K562 (cell line): ENCODE measurements around the gene PCBP3.
"Not testable (repeated sequence)": the region's sequence is repeated elsewhere in the genome, so short reads cannot be mapped to it uniquely, and the experiment has no call there.

Experiments used
- KDM1A ChIP-seq, 2 experiments: fragments of 450-650 bp; IDR thresholded peaks; 2 replicates each; pipeline ENCODE4 v1.6.1; 2016; ENCODE audit warnings: mild to moderate bottlenecking in 2 of 2
- NFE2L1 ChIP-seq: fragments of 450-650 bp; IDR thresholded peaks from 2 replicates; pipeline ENCODE4 v1.6.1; 2016; ENCODE audit warnings: missing genetic modification characterization, low read depth, mild to moderate bottlenecking, missing compliant biosample characterization, moderate library complexity, borderline replicate concordance

GRCh38 chr21:45832741-45833235 is 189.3 kb downstream of the PCBP3 start:
- not testable (repeated sequence) for TF ChIP-seq KDM1A (IDR thresholded peaks at IDR 0.05); NFE2L1 (tag)
